GM19043 (cell line): Measurements from ENCODE around the gene FTCDNL1.

ENCODE experiments used
- ATAC-seq: cut with Tn5 transposase; IDR thresholded peaks from one replicate; pipeline ENCODE4 v1.9.1; 2021; ENCODE audit warnings: low read depth; ENCODE audit not compliant: unreplicated experiment

FTCDNL1 gene

DNA sequence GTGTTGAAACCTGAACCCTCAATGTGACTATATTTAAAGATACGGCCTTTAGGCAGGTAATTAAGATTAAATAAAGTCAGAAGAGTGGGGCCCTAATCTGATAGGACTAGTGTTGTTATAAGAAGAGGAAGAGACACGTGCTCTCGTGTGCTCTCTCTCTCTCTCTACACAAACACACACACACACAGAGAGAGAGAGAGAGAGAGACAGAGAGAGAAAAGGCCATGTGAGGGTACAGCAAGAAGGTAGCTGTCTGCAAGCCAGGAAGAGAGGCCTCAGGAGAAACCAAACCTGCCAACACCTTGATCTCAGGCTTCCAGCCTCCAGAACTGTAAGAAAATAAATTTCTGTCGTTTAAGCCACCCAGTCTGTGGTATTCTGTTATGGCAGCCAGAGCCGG, 106.7 kb downstream of the FTCDNL1 start:
- no peak for ATAC-seq

- no peak for ATAC-seq
These were observed 107.4 kb downstream of the FTCDNL1 start for GRCh38 chr2:199743415-199744120.

DNA sequence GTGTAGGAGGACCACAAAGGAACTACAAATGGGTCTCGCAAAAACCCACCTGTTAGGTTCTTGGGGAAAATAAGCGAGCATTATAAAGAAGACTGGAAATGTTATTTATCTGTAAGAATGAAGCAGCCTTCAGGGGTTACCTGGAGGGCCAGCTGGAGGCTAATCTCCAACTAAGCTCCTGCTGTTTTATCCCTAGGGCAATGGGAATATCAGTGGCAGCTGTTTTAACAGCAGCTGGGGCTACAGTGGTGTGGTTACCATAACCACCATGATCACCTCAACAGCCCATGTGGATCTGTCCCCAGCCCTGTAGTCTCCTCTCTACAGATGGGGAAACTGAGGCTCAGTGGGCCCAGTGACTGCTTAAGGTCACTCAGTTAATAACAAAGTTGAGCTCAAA, 108.1 kb downstream of the FTCDNL1 start:
- no peak for ATAC-seq

DNA sequence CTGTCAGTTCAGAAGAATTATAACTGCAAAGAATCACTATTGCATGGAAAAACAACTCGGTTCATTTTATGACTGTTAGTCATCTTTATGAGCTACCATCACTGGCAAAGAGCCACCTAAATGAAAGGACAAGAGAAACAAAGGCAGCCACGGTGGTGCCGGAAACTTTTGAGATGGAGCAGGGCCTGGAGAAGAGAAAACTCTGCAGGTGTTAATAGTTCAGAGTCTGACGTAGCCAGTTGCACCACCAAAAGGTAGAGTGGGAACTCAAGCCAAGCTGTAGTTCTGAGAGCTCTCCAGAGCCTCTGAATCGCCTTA, 110.9 kb downstream of the FTCDNL1 start:
- ATAC-seq, result no peak

DNA sequence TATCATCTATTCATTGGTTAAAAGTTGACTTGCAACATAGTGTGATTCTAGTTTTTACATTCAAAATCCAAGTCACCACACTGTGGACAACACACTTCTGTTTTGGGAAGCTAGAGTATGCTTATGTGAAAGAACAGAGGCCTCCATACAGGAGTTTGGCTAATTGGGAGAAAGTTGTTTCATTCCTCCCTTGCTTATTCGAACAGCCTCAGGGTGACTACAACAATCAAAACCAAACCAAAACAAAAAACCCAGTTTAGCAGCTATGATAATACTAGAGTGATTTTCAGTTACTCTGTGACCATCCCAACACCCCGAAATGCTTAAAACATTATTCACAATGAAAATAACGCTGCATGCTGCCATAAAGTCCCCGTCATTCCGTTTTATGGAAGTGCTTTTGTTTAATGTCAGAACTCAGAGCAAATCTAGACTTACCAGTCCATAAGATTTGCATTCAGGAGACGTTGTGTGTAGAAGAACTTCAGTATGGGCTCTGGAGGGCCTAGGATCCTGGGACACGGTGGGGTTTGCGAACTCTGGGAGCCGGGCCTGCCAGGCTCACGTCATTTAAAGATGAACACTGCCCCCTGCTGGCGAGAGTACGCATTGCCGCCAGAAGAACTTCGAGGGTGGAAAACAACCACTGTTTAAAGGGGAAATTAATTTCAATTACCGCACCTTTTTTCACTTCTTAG, 111.4 kb downstream of the FTCDNL1 start:
- no peak for ATAC-seq

DNA sequence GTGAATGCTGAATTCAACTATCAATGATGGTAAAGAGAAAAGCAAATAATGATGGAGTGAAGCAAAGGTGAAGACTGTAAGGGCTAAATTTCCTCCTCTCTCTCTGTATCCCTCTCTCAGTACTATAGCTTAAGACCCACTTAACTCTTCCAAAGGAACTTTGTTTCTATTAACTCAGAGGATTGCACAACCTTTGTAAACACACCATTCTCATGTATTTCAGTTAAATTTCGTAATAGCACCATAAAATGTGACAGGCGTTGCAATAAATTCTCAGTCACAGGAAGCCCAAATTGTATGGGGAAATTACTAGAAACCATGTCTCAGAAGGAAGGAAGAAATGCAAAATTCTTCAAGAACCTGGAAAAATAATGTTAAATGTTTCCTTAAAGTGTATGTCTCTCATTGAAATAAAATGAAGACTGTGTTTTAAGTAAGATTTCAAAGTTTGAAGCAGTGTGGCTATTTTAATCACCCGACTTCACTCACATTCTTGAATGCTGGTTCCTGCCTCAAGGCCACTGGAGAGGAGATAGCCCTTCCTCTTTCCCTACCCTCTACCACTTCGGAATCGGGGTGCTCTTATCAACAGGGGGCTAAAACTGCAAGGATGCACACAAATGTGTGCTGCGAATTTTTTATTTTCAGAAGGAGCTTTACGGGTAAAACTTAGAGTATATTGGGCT, 112.1 kb downstream of the FTCDNL1 start:
- ATAC-seq, result no peak

- no peak for ATAC-seq
These were observed 116.3 kb downstream of the FTCDNL1 start for GRCh38 chr2:199734651-199735050.

GRCh38 chr2:199734011-199734410, 117.0 kb downstream of the FTCDNL1 start:
- ATAC-seq, result no peak

DNA sequence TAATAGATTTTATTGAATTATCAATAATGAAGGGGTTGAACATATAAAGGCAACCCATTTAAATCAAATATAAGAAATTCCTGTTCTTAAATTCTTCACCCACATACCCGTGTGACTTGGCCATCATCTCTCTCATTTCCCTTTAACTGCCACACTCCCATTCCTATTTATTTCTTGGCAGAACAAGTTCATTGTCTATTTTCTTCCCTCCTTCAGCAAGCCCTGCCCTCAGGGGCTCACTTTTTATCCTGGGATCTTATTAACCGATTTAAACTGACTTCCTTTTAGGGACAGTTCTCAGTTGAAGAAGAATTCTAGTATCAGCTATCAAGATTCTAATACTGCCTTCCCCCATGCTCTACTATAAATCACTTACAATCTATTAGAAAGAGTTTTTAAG, 123.2 kb downstream of the FTCDNL1 start:
- ATAC-seq, result no peak

DNA sequence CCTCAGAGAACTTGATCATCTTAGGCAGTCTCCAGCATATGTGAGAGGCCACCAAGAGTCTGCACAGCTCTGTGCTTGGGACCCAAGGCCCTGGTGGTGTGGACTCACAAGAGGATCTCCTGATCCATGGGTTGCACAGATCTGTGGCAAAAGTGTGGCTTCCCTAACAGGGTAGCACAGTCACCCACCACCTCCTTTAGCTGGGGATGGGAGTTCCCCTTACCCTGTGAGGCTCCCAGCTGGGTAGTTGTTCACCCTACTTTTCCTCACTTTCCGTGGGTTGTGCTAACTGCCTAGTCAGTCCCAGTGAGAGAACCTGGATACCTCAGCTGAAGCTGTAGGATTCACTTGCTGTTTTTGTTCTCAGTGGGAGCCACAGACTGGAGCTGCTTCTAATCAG, 123.7 kb downstream of the FTCDNL1 start:
- ATAC-seq, result no peak

DNA sequence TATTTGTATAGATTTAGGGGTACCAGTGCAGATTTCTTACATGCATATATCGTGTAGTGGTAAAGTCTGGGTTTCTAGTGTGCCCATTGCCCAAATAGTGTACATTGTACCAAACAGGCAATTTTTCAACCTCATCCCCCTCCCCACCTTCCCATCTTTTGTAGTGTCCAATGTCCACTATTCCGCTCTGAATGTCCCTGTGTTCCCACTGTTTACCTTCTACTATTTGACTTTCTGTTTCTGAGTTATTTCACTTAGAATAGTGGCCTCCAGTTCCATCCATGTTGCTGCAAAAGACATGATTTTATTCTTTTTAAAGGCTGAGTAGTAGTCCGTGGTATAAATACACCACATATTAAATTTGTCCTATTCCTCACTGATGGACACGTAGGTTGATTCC, 132.9 kb downstream of the FTCDNL1 start:
- ATAC-seq, result no peak

GRCh38 chr2:199717587-199717907, 133.4 kb downstream of the FTCDNL1 start:
- no peak for ATAC-seq

GRCh38 chr2:199716807-199717586, 134.0 kb downstream of the FTCDNL1 start:
- ATAC-seq, result no peak

- ATAC-seq, result no peak
These were observed 137.2 kb downstream of the FTCDNL1 start for GRCh38 chr2:199713746-199714145.

DNA sequence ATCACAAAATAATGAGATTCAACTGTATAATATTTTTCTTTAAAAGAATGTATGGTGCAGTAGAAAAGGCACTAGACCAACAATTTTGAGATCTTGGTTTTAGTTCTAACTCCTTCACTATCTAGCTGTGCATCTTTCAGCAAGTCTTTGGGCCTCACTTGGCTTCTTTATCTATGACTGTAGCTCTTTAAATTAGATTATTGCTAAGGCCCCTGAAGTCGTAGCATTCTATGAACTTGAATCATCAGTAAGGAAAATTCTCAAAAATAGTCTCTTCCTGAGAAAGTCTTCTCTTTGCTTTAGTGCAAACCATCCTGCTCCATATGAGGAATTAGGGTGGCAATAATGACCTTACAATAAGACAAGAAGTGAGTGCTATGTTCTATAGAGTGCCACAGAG, 140.4 kb downstream of the FTCDNL1 start:
- no peak for ATAC-seq
